Measurements from ENCODE around the gene CACNA2D1.

DNA sequence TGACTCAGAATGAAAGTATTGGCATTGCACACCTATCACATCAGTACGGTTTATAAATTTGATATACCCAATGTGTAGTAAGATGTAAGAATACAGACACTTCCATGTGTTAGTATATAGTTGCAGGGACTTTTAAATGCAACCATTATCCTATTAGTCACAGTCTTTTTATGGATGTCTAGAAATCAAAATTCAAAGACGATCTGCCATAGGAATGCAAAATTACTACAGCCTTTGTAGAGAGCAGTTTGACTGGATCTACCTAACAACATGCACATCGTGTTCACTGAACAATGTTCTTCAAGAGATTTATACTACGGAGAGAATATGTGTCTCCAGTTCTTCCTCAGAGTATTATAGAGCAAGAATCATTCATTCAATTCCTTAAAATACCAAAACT is 356.5 kb downstream of the CACNA2D1 start:
- TF ChIP-seq CTCF (IDR thresholded peaks at IDR 0.05) = no peak
- no peak for TF ChIP-seq POLR2A (IDR thresholded peaks at IDR 0.05)
